Gastrocnemius medialis (tissue), 4 donors: ENCODE results near the gene ZNF280A.
"Not testable (repeated sequence)": the region's sequence is repeated elsewhere in the genome, so short reads cannot be mapped to it uniquely, and the experiment has no call there.

Source experiments
- POLR2A ChIP-seq, 2 donors: fragments of 450-650 bp; IDR thresholded peaks; one replicate each; pipeline ENCODE4 v1.6.1; 2017; ENCODE audit warnings: antibody characterized with exemption in 2 of 2, mild to moderate bottlenecking in 2 of 2, moderate library complexity in 2 of 2
- TF ChIP-seq, protein P1 (sequence below), 5 experiments: fragments of 450-650 bp in 3 of 5; fragments of 200-600 bp in 2 of 5; sonication (generic) in 2 of 5; IDR thresholded peaks in 4 of 5; conservative IDR thresholded peaks in 1 of 5; 1 replicate in 4 of 5; 2 replicates in 1 of 5; pipeline ENCODE4 v1.5.1; 2016 to 2019; ENCODE audit warnings: antibody characterized with exemption in 5 of 5, mild to moderate bottlenecking in 3 of 5, moderate library complexity in 3 of 5

DNA sequence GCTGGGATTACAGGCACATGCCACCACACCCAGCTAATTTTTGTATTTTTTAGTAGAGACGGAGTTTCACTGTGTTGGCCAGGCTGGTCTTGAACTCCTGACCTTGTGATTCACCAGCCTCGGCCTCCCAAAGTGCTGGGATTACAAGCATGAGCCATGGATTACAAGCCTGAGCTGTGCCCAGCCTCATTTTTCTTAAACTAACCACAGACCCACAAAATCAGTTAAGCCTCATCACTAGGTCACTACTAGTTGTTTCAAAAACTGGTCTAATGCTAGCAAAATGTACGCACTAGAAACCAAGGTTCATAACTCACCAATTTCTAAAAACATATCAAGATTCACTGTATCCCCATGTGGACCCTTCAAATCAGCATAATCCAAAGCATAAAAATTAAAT, 28.5 kb downstream of the ZNF280A start:
- TF ChIP-seq, protein P1, sequence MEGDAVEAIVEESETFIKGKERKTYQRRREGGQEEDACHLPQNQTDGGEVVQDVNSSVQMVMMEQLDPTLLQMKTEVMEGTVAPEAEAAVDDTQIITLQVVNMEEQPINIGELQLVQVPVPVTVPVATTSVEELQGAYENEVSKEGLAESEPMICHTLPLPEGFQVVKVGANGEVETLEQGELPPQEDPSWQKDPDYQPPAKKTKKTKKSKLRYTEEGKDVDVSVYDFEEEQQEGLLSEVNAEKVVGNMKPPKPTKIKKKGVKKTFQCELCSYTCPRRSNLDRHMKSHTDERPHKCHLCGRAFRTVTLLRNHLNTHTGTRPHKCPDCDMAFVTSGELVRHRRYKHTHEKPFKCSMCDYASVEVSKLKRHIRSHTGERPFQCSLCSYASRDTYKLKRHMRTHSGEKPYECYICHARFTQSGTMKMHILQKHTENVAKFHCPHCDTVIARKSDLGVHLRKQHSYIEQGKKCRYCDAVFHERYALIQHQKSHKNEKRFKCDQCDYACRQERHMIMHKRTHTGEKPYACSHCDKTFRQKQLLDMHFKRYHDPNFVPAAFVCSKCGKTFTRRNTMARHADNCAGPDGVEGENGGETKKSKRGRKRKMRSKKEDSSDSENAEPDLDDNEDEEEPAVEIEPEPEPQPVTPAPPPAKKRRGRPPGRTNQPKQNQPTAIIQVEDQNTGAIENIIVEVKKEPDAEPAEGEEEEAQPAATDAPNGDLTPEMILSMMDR (IDR thresholded peaks at IDR 0.05 in 4 of 5, conservative IDR thresholded peaks at IDR 0.05 in 1 of 5) = not testable (repeated sequence)
- TF ChIP-seq POLR2A (IDR thresholded peaks at IDR 0.05) = not testable (repeated sequence)
